ENCODE data around the gene SIAE.

GRCh38 chr11:124625504-124626168, 47.9 kb downstream of the SIAE start:
- TF ChIP-seq, protein P1, sequence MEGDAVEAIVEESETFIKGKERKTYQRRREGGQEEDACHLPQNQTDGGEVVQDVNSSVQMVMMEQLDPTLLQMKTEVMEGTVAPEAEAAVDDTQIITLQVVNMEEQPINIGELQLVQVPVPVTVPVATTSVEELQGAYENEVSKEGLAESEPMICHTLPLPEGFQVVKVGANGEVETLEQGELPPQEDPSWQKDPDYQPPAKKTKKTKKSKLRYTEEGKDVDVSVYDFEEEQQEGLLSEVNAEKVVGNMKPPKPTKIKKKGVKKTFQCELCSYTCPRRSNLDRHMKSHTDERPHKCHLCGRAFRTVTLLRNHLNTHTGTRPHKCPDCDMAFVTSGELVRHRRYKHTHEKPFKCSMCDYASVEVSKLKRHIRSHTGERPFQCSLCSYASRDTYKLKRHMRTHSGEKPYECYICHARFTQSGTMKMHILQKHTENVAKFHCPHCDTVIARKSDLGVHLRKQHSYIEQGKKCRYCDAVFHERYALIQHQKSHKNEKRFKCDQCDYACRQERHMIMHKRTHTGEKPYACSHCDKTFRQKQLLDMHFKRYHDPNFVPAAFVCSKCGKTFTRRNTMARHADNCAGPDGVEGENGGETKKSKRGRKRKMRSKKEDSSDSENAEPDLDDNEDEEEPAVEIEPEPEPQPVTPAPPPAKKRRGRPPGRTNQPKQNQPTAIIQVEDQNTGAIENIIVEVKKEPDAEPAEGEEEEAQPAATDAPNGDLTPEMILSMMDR (IDR thresholded peaks at IDR 0.05), result no peak
- no peak for TF ChIP-seq POLR2AphosphoS5 (IDR thresholded peaks at IDR 0.05)
